Activated CD4-positive, alpha-beta T cell treated with anti-CD3 and anti-CD28 coated beads, Interleukin-2, amount 50 U/mL, for 16 hours (primary cell): ENCODE measurements around the gene SNX9.

ENCODE experiments used
- DNase-seq: peaks from one replicate; pipeline ENCODE4 v3.0.0-alpha.2; 2020

Gene SNX9

GRCh38 chr6:157804448-157805327, 18.4 kb upstream of the SNX9 start:
- DNase-seq, result peak; percentile 31

DNA sequence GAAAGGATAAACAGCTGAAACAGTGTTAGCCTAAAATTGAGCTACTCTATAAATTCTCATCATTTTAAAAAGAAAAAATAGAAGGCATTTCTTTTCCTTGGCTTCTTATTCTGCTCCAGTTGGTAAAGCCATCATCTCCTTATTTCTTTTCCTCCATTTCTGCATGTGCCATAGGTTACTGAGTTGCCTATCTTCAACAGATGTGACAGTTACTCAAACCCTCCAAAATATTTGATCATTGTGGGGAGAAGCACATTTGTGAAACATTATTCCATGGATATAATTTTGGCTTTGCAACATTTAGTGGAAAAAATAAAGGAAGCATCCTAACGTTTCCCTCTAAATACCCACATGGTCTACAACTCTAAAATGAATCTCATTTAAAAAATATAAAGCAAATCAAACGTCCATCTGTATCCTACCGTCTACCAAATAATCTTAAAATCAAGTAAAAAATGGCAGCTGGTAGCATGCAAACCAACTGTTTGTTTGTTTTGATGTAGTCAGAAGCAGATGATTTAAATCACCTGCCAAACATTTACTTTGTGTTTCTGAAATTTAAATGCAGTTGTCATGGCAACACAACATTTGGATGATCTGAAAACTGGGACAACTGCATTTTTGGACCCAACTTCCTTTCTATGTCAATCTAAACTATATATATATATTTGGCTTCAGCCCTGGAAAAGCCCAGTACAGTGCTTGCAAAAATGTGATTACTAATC, 16.8 kb upstream of the SNX9 start:
- no peak for DNase-seq

GRCh38 chr6:157806856-157807215, 16.2 kb upstream of the SNX9 start:
- no peak for DNase-seq

DNA sequence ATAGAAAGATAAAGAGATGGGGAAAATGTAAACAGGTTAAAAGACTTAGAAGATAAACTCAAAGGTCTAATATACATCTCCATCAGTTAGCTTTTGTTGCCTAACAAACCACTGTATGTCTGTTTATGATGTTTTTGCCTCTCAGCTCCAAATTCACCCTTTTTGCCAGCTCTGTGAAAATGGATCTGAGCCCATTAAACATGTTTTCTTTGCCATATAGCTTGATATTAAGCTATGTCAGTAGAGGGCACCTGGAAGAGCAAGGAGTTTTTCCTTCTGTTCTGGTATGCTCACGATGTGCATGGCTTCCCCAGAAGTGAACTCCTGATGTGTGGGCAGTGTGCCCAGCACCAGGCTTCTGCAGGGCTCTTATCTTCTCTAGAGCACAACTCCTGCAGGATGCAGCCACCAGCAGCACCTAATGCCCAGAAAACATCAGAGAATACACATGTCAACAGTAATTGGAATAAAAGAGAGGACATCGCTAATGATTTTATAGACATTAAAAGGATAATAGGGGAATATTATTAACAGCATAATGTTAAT, 14.6 kb upstream of the SNX9 start:
- DNase-seq, result no peak

- DNase-seq, result no peak
Observed at GRCh38 chr6:157809613-157810012, 13.4 kb upstream of the SNX9 start.

DNA sequence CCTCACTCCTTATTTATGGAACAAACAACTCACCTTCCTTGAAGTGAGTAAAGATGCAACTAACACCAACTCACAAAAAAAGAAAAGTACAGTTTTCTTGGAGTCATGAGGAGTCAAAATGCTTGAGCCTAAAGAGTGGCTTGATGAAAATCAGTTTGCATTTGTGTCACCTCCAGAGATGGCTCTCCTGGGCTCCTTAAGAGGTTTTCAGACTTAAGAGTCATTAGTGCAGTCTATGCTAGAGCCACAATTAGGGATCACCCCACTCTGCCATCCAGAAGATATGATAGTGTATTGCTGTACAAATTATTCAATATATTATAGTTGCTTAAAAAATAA, 11.9 kb upstream of the SNX9 start:
- no peak for DNase-seq

GRCh38 chr6:157811476-157812173, 11.4 kb upstream of the SNX9 start:
- no peak for DNase-seq

- no peak for DNase-seq
Observed at GRCh38 chr6:157812425-157813171, 10.4 kb upstream of the SNX9 start.

- DNase-seq, result no peak
Observed at GRCh38 chr6:157813191-157813590, 9.9 kb upstream of the SNX9 start.

DNA sequence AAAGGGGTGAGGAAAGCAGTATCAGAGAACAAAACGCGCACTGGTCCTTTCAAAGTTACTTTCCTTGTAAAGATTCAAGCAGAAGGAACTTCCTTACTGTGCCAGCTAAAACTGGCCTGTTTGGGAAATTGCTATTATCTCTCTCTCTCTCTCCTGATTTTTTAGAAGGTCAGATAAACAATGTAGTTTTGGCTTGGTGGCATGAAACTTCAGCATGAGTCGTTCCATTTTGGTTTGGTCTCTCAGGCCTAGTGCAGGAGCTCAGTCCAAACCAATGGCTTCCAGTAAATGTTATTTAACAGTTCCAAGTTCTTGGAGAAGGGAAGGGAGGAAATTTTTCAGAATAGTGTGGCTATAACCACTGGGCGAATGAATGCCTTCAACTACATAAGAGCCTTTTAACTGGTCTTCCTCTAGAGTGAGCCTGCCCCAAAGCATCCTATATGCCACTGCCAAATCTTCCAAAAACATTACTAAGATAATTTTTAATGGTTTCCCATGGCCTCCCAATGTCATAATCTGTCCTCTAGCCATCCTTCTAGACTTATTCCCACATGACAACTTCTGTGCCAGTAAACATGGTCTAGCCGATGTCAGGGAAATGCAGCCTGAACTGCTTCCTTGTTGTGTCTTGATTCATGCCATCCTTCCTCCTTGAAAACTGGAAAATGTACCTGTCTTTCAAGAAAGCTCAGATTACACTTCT, 9.1 kb upstream of the SNX9 start:
- no peak for DNase-seq

GRCh38 chr6:157814883-157815282, 8.2 kb upstream of the SNX9 start:
- no peak for DNase-seq

DNA sequence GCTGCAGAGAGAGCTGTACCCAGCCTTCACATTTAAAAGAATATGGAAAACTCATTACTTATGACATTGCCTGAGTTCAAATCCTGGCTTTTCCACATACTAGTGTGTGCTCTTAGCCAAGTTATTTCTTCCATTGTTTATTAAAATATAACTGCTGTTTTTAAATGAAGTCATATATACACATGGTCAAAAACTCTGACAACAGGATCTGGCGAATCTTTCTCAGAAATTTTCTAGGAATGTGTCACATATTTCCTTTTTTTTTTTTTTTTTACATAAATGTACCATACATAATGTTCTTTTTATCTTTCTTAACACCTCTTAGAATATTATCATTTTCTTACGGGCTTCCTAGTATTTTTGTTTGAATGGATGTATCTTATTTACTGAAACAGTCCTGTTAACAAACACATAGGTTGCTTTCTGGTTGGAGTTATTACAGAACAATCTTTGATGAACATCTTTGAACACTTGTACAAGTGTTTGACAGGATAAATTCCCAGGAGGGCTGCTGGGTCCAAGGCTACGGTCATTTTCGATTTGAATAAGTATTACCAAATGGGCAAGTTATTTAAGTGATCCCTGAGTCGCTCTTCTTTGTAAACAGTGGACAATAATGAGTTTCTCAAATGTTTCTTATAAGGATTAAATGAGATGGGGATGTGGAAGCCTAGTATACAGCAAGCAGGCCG, 1.6 kb upstream of the SNX9 start:
- no peak for DNase-seq

DNA sequence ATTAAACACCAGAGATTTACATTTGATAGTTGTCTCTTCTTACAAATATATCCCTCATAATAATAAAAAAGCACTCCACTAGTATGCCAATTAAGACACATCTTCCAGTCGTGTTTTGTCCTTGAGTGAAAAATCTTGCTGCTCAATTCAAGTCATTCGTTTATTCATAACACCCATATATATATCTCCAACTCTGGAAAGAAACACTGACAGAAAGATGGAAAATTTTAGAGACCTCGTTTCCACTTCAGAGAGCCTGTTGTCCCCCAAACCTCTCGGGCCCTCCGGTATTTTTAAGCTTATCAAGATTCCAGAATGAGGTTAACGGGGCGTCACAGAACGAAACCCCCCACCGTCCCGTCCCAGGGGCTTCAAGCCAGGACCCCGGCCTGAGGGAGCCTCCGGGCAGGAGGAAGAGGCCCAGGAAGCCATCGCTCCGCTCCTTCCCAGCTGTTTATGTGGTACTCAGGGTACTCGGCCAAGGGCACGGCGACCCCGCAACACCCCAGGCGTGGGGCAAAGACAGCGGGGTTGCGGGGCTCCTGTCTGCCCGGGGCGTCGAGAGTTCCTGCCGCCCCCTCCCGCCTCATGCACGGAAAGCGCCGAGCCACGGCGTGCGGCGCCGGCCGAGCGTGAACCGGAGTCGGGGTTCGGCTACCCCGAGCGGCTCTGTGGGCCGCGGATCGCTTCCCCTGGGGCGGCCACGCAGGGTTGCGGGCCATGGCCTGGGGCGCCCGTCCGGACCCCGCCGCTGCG, 623 bp upstream of the SNX9 start:
- no peak for DNase-seq

- peak; percentile 91 for DNase-seq
Observed at GRCh38 chr6:157823528-157824370, 703 bp downstream of the SNX9 start.

DNA sequence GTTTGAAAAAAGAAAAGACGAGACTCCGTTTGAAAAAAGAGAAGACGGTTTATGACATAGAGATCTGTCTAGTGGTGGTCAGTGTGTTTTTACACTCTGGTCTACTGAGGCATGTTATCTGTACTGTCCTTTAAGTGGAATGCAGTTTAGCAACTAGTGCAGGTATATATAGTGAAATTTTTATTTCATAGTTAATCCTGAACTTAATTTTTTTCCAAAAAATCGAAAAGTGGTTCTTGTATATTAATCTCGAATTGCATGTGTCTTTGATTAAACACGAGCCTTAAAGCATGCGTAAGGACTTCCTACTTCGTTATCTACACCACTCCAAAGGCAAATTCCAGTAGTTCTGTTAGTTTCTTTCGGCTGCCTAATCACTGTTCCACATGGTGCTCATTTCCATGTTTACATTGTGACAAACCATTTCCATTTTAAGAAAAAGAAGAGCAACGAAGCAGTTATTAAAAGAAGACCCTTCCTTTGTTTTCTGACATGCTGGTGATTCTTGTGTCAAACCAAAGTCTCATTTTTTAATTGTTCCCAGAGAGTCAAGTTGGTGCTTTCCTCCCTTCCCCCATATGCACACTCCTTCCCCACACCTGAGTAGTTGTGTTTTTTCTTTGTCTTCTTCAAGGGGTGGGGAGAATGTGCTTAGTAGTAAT, 2.3 kb downstream of the SNX9 start:
- DNase-seq, result no peak

GRCh38 chr6:157830354-157831017, 7.4 kb downstream of the SNX9 start:
- no peak for DNase-seq

DNA sequence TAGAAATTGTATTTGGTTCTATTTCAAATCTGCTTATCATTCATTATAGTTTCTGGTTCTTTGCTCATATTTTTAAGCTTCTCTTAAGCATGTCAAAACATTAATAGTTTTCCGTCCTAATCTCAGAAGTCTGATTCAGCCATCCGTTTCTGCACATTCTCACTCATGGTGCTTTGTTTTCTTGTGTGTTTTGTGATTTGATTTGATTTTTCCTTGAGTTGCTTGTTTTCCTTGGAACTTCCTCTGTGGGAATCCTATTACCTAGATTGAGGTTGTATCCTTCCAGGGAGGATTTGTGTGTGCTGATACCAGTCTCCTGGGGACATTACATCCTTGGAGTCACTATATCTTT, 7.9 kb downstream of the SNX9 start:
- DNase-seq, result no peak

DNA sequence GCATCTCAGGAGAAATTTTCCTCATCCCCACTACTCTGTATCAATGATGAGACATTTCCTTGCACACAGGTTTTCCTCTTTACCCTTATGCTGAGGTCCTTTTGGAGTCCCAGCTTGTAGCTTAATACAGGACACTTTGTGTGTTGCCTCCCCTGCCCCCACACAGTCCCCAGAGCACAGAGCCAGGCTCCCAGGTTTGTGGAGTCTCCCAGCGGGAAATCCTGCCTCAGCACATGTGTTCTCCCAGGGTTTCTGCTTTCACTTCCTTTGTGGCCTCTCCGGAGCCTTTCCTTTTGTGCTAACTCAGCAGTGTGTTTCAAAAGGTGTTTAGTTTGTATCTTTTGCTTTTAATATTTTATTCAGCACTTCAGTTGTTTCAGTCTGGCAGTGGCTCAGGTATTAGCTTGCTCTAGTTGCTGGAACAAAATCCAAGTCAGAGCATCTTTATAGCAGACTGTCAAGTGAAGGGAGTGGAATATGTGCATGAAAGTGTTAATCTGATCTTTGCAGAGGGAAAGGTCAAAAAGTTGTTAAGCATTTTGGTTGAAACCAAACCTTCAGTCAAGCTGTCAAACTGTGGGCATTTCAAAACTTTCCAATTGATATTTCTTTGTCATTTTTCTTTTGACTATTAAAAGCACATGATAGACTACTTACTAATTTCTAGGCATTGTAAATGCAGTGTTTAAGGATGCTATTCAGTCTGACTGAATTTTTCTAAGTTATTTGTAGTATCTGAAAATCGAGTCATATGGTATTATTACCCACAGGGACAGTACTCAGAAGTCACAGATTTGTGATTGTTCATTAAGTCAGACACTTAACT, 8.6 kb downstream of the SNX9 start:
- DNase-seq, result no peak
